Stomach (tissue), 9 donors: ENCODE results near the gene BDNF. TPM values are rescaled to one million over a fixed set of nuclear protein-coding genes. Genes with fewer than 3 reads are reported as not detected.
"Not testable (repeated sequence)": the region's sequence is repeated elsewhere in the genome, so short reads cannot be mapped to it uniquely, and the experiment has no call there.

ENCODE experiments used
- DNase-seq, 2 donors: peaks; one replicate each; pipeline versions ENCODE4 v3.0.0 to v3.0.0-alpha.2; 2013 to 2019
- H3K27ac ChIP-seq, 5 donors: fragments of 200-600 bp in 4 of 5; sonication (generic) in 4 of 5; one replicate each; pipeline ENCODE4 v1.5.1; 2013 to 2019; ENCODE audit warnings: mild to moderate bottlenecking in 1 of 5, moderate library complexity in 1 of 5
- H3K27me3 ChIP-seq, 3 donors: fragments of 200-600 bp; sonication (generic); one replicate each; pipeline ENCODE4 v1.5.1; 2017 to 2019; ENCODE audit warnings: mixed run types in 1 of 3
- H3K36me3 ChIP-seq, 4 donors: fragments of 200-600 bp; sonication (generic); 1 replicate in 3 of 4; 2 replicates in 1 of 4; pipeline ENCODE4 v1.5.1; 2016 to 2019
- H3K4me1 ChIP-seq, 4 donors: fragments of 200-600 bp; sonication (generic); one replicate each; pipeline ENCODE4 v1.5.1; 2016 to 2019
- H3K4me3 ChIP-seq, 4 donors: fragments of 200-600 bp; sonication (generic) in 3 of 4; one replicate each; pipeline ENCODE4 v1.5.1; 2016 to 2019; ENCODE audit warnings: mild to moderate bottlenecking in 1 of 4
- H3K9me3 ChIP-seq, 4 donors: fragments of 200-600 bp; sonication (generic); one replicate each; pipeline ENCODE4 v1.5.1; 2016 to 2019
- EP300 ChIP-seq: sonication (generic); formaldehyde crosslinking; IDR thresholded peaks from one replicate; pipeline ENCODE4 v1.6.1; 2017; ENCODE audit warnings: antibody characterized with exemption
- POLR2A ChIP-seq, 4 donors: fragments of 450-650 bp; IDR thresholded peaks; one replicate each; pipeline ENCODE4 v1.6.1; 2016; ENCODE audit warnings: antibody characterized with exemption in 4 of 4, control low read depth in 2 of 4, mild to moderate bottlenecking in 1 of 4, moderate library complexity in 1 of 4
- POLR2AphosphoS5 ChIP-seq, 3 donors: sonication (generic); formaldehyde crosslinking; IDR thresholded peaks; one replicate each; pipeline ENCODE4 v1.6.1; 2016; ENCODE audit warnings: antibody characterized with exemption in 3 of 3
- WGBS, 5 donors: extraction: QIAGEN DNeasy Blood & Tissue Kit in 3 of 5; methylation state at CpG; one replicate each; pipeline versions ENCODE4 v1.1.5 to v1.1.7; 2013 to 2018; 5-methylcytosine and 5-hydroxymethylcytosine counted together
- intact Hi-C: fragments of 100-400 bp; cut with DNase I; formaldehyde crosslinking; loops from one replicate; pipeline ENCODE4 v1.15.1; 2023; ENCODE audit warnings: low total_unique reads
- polyA plus RNA-seq, 3 donors: library from polyadenylated mRNA; stranded (reverse); fragments of 200-250 nt; gene quantifications; one replicate each; pipeline ENCODE4 v1.2.3, GENCODE V29; 2013
- total RNA-seq, 5 donors: library from RNA; depleted of rRNA; stranded (reverse); fragments of >200 nt; gene quantifications; one replicate each; pipeline versions ENCODE4 v1.1.0 to v1.2.3, GENCODE V29; 2014 to 2016
- TF ChIP-seq, protein P1 (sequence below), 7 experiments: fragments of 450-650 bp in 4 of 7; fragments of 200-600 bp in 3 of 7; sonication (generic) in 3 of 7; IDR thresholded peaks; one replicate each; pipeline ENCODE4 v1.5.1; 2016 to 2019; ENCODE audit warnings: antibody characterized with exemption in 7 of 7, control low read depth in 2 of 7, mild to moderate bottlenecking in 1 of 7
- donor health status: healthy with polysubstance abuse.
- donor health status: Bipolar disorder and iron deficiency.
- donor health status: healthy.

The BDNF gene
- total and polyA plus RNA-seq, 8 donors, result under 0.01 to 1.7 (median 0.81) TPM; not detected in 1

DNA sequence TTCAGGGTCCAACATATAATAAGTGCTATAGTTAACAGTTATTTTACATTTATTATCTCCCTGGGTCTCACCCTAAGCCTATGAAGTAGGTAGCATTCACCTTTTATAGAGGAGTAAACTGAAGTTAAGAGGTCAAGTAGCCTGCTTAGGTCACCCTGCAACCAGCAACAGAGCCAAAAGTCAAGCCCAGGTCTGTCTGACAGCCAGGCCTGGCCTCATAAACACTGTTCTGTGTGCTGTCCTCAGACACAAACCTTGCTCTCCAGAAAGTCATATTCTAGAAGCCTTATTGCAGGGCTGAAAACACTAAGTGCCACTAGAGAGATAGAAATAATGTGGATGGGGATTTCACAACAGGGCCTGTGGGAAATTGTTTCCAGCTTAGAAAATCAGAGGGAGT, 59.3 kb downstream of the BDNF start:
- intact Hi-C loops, result no loop called here
- Histone ChIP-seq H3K4me3 (no peak overlapping the region), H3K9me3 (peaks cover 0 to 8% (median under 1%) of the 10 kb centered on the region in 4 donors), H3K4me1 (no peaks in the 10 kb centered on the region), H3K36me3 (peaks cover 0 to 11% (median 0%) of the 10 kb centered on the region in 4 donors), H3K27me3 (no peaks in the 10 kb centered on the region), H3K27ac (no peak overlapping the region)
- DNase-seq, result no peak
- TF ChIP-seq POLR2AphosphoS5 (IDR thresholded peaks at IDR 0.05) (no peak), POLR2A (IDR thresholded peaks at IDR 0.05) (no peak), EP300 (no peak)
- TF ChIP-seq, protein P1, sequence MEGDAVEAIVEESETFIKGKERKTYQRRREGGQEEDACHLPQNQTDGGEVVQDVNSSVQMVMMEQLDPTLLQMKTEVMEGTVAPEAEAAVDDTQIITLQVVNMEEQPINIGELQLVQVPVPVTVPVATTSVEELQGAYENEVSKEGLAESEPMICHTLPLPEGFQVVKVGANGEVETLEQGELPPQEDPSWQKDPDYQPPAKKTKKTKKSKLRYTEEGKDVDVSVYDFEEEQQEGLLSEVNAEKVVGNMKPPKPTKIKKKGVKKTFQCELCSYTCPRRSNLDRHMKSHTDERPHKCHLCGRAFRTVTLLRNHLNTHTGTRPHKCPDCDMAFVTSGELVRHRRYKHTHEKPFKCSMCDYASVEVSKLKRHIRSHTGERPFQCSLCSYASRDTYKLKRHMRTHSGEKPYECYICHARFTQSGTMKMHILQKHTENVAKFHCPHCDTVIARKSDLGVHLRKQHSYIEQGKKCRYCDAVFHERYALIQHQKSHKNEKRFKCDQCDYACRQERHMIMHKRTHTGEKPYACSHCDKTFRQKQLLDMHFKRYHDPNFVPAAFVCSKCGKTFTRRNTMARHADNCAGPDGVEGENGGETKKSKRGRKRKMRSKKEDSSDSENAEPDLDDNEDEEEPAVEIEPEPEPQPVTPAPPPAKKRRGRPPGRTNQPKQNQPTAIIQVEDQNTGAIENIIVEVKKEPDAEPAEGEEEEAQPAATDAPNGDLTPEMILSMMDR (IDR thresholded peaks at IDR 0.05), result no peak

DNA sequence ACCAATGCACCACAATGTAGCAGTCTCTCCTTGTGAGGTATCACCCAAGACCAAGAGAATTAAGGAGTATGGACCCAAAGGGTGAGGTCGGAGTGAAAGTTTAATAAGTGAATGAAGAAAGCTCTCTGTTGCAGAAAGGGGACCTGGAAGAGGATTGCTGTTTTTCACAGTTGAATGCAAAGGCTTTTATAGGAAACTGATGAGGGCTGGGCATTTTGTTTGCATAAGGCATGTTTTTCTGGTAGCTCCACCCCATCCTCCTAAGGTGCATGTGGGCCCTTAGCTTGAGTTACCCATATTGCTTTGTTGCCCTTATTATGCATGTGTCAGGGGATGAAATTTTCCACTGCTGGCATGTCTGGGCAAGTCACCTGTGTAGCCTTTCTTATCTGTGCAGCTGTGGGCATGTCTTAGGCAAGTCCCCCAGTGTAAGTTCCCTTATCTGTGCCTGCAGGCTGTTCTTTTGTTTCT, 64.7 kb downstream of the BDNF start:
- no peaks in the 10 kb centered on the region for H3K4me1 ChIP-seq
- no peaks in the 10 kb centered on the region for H3K27me3 ChIP-seq
- TF ChIP-seq, protein P1 (IDR thresholded peaks at IDR 0.05), result no peak
- no peak for TF ChIP-seq POLR2A (IDR thresholded peaks at IDR 0.05)
- no peak for TF ChIP-seq EP300
- no peak for TF ChIP-seq POLR2AphosphoS5 (IDR thresholded peaks at IDR 0.05)
- DNase-seq, result no peak
- peaks cover 0 to 17% (median 6%) of the 10 kb centered on the region in 4 donors for H3K9me3 ChIP-seq
- no peak overlapping the region for H3K27ac ChIP-seq
- peaks cover 0 to 5% (median 0%) of the 10 kb centered on the region in 4 donors for H3K36me3 ChIP-seq
- H3K4me3 ChIP-seq, result no peak overlapping the region
- WGBS, 5 donors, result 73 to 96% (median 85%) methylated on average over 1 of the region's 1 CpG
- intact Hi-C loops, result no loop called here

DNA sequence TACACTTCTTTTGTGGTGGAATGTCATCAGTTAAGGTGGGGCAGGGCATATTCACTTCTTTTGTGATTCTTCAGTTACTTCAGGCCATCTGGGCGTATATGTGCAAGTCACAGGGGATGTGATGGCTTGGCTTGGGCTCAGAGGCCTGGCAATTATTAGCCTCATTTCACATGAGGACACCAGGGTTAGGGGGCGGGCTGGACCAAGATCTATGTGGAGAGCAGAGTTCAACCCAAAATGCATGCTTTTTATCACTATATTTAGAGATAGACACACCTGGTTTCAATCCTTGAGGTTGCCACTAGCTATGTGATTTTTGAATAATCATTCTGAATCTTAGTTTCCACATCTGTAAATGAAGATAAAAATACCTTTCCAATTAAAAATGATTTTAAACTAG, 65.5 kb downstream of the BDNF start:
- H3K4me3 ChIP-seq, H3K36me3 ChIP-seq, intact Hi-C loops, DNase-seq, H3K4me1 ChIP-seq, H3K27me3 ChIP-seq, H3K27ac ChIP-seq: not testable (repeated sequence)
- 89 to 94% (median 91%) methylated on average over 1 to 2 of the region's 2 CpGs for WGBS, 5 donors
- peaks cover 0 to 17% (median 6%) of the 10 kb centered on the region in 4 donors for H3K9me3 ChIP-seq

DNA sequence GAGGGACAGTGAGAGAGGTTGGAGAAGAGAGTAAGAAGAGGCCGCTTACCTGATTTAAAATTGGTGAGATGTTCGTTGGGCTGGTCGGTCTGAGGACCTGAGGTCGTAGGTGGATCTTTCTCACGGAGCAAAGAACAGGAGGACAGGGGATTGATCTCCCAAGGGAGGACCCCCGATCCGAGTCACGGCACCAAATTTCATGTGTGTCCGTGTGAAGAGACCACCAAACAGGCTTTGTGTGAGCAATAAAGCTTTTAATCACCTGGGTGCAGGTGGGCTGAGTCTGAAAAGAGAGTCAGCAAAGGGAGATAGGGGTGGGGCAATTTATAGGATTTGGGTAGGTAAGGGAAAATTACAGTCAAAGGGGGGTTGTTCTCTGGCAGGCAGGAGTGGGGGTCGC, 66.0 kb downstream of the BDNF start:
- not testable (repeated sequence) for H3K4me1 ChIP-seq, DNase-seq
- 87 to 94% (median 89%) methylated on average over 10 of the region's 10 CpGs for WGBS, 5 donors

DNA sequence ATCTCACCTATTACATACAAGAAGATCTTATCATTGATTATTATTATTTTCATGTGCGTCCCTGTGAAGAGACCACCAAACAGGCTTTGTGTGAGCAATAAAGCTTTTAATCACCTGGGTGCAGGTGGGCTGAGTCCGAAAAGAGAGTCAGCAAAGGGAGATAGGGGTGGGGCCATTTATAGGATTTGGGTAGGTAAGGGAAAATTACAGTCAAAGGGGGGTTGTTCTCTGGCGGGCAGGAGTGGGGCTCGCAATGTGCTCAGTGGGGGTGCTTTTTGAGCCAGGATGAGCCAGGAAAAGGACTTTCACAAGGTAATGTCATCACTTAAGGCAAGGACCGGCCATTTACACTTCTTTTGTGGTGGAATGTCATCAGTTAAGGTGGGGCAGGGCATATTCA, 71.2 kb downstream of the BDNF start:
- H3K36me3 ChIP-seq, H3K9me3 ChIP-seq, H3K27ac ChIP-seq, H3K4me1 ChIP-seq, DNase-seq, H3K27me3 ChIP-seq, H3K4me3 ChIP-seq, intact Hi-C loops: not testable (repeated sequence)
- 80 to 90% (median 85%) methylated on average over 4 to 5 of the region's 5 CpGs for WGBS, 5 donors

More for the DNA sequence above, 66.0 kb downstream of the BDNF start:
- H3K27ac ChIP-seq, H3K27me3 ChIP-seq, intact Hi-C loops, H3K36me3 ChIP-seq, H3K4me3 ChIP-seq: not testable (repeated sequence)
- peaks cover 0 to 17% (median 6%) of the 10 kb centered on the region in 4 donors for H3K9me3 ChIP-seq

DNA sequence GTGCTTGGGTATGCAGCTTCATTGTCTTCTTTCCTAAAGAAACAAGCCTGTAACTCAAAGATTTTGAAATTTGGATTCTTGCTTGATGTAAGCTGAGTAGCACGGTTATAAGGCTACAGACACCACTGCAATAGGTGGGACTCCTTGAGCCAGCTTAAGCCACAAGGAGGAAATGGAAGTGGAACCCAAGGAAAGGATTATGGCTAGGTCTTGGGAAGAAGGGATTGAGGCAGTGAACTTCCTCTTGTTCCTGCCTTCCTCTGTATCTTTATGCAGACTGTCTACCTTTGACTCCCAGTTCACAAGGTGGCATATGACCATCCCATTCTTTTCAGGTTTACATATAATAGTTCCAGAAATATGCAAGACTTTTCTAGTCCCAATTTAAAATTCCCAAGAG, 72.3 kb downstream of the BDNF start:
- intact Hi-C loops, result no loop called here
- no peaks in the 10 kb centered on the region for H3K36me3 ChIP-seq

More for the DNA sequence above, 72.3 kb downstream of the BDNF start:
- DNase-seq, result no peak
- WGBS, 5 donors, result 83 to 90% (median 88%) methylated on average over 1 of the region's 1 CpG
- Histone ChIP-seq H3K4me1 (no peaks in the 10 kb centered on the region), H3K4me3 (no peak overlapping the region), H3K27ac (no peak overlapping the region), H3K27me3 (no peaks in the 10 kb centered on the region), H3K9me3 (no peaks in the 10 kb centered on the region)
- TF ChIP-seq EP300 (no peak), POLR2AphosphoS5 (IDR thresholded peaks at IDR 0.05) (no peak)
